ENCODE measurements around the gene CPM. TPM values are rescaled to one million over a fixed set of nuclear protein-coding genes. Genes with fewer than 3 reads are reported as not detected.
A peak's percentile ranks its signal among the peaks of the same experiment; 100 is the strongest.

Gene CPM
- total RNA-seq, 5 donors from 2014 or later (not counting 1 experiment from before 2014, with no cell fraction given), result 1.6 to 2.7 (median 2.1) TPM

- ATAC-seq (replicated peaks in 1 of 4), result no peak
- Histone ChIP-seq H3K4me3 (ENCODE audit: control insufficient read depth in 1 of 2, extremely low read depth in 1 of 2, low read length in 1 of 2) (no peak overlapping the region), H3K27ac (ENCODE audit: low read length) (no peak overlapping the region), H3K9me3 (no peaks in the 10 kb centered on the region), H3K36me3 (ENCODE audit: control insufficient read depth in 2 of 2, extremely low read depth in 1 of 2, insufficient read depth in 1 of 2, low read length in 1 of 2) (no peaks in the 10 kb centered on the region), H3K4me1 (ENCODE audit: control insufficient read depth in 1 of 2, extremely low read depth in 1 of 2, insufficient read depth in 2 of 2, low read length in 2 of 2) (no peaks in the 10 kb centered on the region), H3K27me3 (replicated peaks in 1 of 2; ENCODE audit: control insufficient read depth in 2 of 2, extremely low read depth in 1 of 2, insufficient read depth in 2 of 2, low read length in 1 of 2) (no peaks in the 10 kb centered on the region)
- CTCF ChIA-PET, result no interaction called here
- POLR2A ChIA-PET, result no interaction called here
- Mint-ChIP-seq H3K27ac (no peak overlapping the region), H3K4me3 (no peak overlapping the region), H3K27me3 (no peaks in the 10 kb centered on the region), H3K9me3 (peaks cover 0 to 5% (median 0%) of the 10 kb centered on the region in 3 donors), H3K4me1 (peaks cover 0 to 2% (median 0%) of the 10 kb centered on the region in 3 donors), H3K36me3 (no peaks in the 10 kb centered on the region)
- 90% methylated on average over 4 of the region's 7 CpGs for WGBS (ENCODE audit: insufficient coverage)
- no peak for DNase-seq
These were observed 31.1 kb upstream of the CPM start for GRCh38 chr12:68963856-68964745.

DNA sequence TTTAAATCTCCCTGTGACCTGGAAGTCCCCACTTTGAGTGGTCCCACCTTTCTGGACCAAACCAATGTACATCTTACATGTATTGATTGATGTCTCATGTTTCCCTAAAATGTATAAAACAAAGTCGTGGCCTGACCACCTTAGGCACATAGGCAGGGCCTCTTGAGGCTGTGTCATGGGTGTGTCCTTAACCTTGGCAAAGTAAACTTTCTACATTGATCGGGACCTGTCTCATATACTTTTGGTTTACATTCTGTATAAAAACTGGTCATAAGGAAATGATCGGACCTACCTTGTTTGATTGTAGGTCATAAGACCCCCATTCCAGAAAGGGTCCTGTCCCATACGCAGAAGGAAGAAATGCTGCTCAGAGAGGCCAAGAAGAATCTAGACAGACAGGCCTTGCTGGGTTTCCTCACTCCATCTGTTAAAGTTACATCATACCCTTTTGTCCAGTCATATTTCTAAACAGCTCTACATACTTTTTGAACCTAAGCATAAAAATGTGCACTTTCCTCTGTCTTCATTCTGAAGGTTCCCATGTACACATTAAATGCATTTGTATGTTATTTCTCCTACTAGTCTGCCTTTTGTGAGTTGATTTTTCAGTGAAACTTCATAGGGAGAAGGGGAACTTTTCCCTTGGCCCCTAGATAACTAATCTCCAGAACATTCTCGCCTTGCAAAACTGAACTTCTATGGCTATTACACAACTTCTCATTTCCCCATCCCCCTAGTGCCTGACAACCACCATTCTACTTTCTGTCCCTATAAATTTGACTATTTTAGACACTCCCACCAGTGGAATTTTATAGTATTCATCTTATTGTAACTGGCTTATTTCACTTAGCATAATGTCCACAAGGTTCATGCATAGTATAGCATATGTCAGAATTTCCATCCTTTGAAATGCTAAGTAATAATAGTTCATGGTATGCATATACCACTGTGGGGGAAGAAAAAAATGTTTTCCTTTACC lies 30.2 kb upstream of the CPM start:
- ATAC-seq (replicated peaks in 1 of 4) (no peak), DNase-seq (no peak)
- no peak overlapping the region for H3K27ac Mint-ChIP-seq
- CTCF ChIA-PET, result no interaction called here
- H3K4me3 Mint-ChIP-seq, result no peak overlapping the region
- peaks cover 0 to 3% of the 10 kb centered on the region in 2 experiments for H3K4me1 ChIP-seq (ENCODE audit: control insufficient read depth in 1 of 2, extremely low read depth in 1 of 2, insufficient read depth in 2 of 2, low read length in 2 of 2)
- no peaks in the 10 kb centered on the region for H3K27me3 ChIP-seq (replicated peaks in 1 of 2; ENCODE audit: control insufficient read depth in 2 of 2, extremely low read depth in 1 of 2, insufficient read depth in 2 of 2, low read length in 1 of 2)
- no peak overlapping the region for H3K4me3 ChIP-seq (ENCODE audit: control insufficient read depth in 1 of 2, extremely low read depth in 1 of 2, low read length in 1 of 2)
- H3K4me1 Mint-ChIP-seq, result peaks cover 8 to 11% (median 9%) of the 10 kb centered on the region in 3 donors
- no peaks in the 10 kb centered on the region for H3K36me3 ChIP-seq (ENCODE audit: control insufficient read depth in 2 of 2, extremely low read depth in 1 of 2, insufficient read depth in 1 of 2, low read length in 1 of 2)
- H3K9me3 ChIP-seq, result no peaks in the 10 kb centered on the region
- no peak overlapping the region for H3K27ac ChIP-seq (ENCODE audit: low read length)
- no peaks in the 10 kb centered on the region for H3K36me3 Mint-ChIP-seq
- POLR2A ChIA-PET, result no interaction called here
- H3K9me3 Mint-ChIP-seq, result peaks cover 0 to 5% (median 0%) of the 10 kb centered on the region in 3 donors
- H3K27me3 Mint-ChIP-seq, result no peaks in the 10 kb centered on the region
- WGBS (ENCODE audit: insufficient coverage), result 80% methylated on average over 2 of the region's 5 CpGs

DNA sequence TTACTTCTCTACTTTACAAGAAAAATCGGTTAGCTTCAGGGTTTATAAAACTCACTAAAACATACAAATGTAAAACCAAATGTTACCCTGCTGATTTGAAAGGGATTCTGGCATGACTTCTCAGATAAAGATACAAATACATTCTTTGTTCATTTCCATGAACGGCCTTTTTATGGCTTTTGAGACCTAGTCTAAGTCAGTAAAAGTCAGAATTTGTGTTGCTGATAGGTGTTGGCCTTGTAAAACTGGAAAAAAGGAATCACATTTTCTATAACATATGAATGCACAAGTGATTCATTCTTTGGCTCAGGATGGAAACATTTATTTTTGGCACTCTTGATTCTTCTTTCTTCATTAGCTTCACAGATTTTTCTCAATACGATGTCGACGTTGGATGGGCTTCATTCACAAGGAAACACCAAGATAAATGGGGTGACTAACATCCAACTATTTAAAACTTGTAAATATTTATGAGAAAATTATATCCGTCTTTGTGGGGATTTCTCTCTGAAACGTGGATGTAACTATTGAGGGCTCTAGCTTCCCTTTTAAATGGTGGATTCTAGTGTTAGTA lies 27.0 kb upstream of the CPM start:
- CTCF ChIA-PET, result no interaction called here
- POLR2A ChIA-PET, result no interaction called here

GRCh38 chr12:68959143-68959858 lies 26.3 kb upstream of the CPM start:
- Histone ChIP-seq H3K27me3 (replicated peaks in 1 of 2; ENCODE audit: control insufficient read depth in 2 of 2, extremely low read depth in 1 of 2, insufficient read depth in 2 of 2, low read length in 1 of 2) (peaks cover 0 to 10% of the 10 kb centered on the region in 2 experiments), H3K27ac (ENCODE audit: low read length) (no peak overlapping the region), H3K4me1 (ENCODE audit: control insufficient read depth in 1 of 2, extremely low read depth in 1 of 2, insufficient read depth in 2 of 2, low read length in 2 of 2) (peaks cover 0 to 3% of the 10 kb centered on the region in 2 experiments), H3K9me3 (no peaks in the 10 kb centered on the region), H3K4me3 (ENCODE audit: control insufficient read depth in 1 of 2, extremely low read depth in 1 of 2, low read length in 1 of 2) (no peak overlapping the region), H3K36me3 (ENCODE audit: control insufficient read depth in 2 of 2, extremely low read depth in 1 of 2, insufficient read depth in 1 of 2, low read length in 1 of 2) (no peaks in the 10 kb centered on the region)
- CTCF ChIA-PET, result no interaction called here
- no peak for DNase-seq
- Mint-ChIP-seq H3K4me3 (no peak overlapping the region), H3K36me3 (no peaks in the 10 kb centered on the region), H3K27ac (no peak overlapping the region), H3K27me3 (no peaks in the 10 kb centered on the region), H3K4me1 (peaks cover 10 to 12% (median 10%) of the 10 kb centered on the region in 3 donors), H3K9me3 (no peaks in the 10 kb centered on the region)
- POLR2A ChIA-PET, result no interaction called here
- WGBS (ENCODE audit: insufficient coverage), result 50% methylated on average over 1 of the region's 4 CpGs
- no peak for ATAC-seq (replicated peaks in 1 of 4)

More for the DNA sequence above, 27.0 kb upstream of the CPM start:
- Histone ChIP-seq H3K36me3 (ENCODE audit: control insufficient read depth in 2 of 2, extremely low read depth in 1 of 2, insufficient read depth in 1 of 2, low read length in 1 of 2) (no peaks in the 10 kb centered on the region), H3K27me3 (replicated peaks in 1 of 2; ENCODE audit: control insufficient read depth in 2 of 2, extremely low read depth in 1 of 2, insufficient read depth in 2 of 2, low read length in 1 of 2) (peaks cover 0 to 7% of the 10 kb centered on the region in 2 experiments), H3K4me3 (ENCODE audit: control insufficient read depth in 1 of 2, extremely low read depth in 1 of 2, low read length in 1 of 2) (no peak overlapping the region), H3K27ac (ENCODE audit: low read length) (no peak overlapping the region), H3K9me3 (no peaks in the 10 kb centered on the region), H3K4me1 (ENCODE audit: control insufficient read depth in 1 of 2, extremely low read depth in 1 of 2, insufficient read depth in 2 of 2, low read length in 2 of 2) (peaks cover 0 to 3% of the 10 kb centered on the region in 2 experiments)
- WGBS (ENCODE audit: insufficient coverage), result 60% methylated on average over 1 of the region's 7 CpGs
- Mint-ChIP-seq H3K27ac (no peak overlapping the region), H3K9me3 (peaks cover 0 to 1% (median 0%) of the 10 kb centered on the region in 3 donors), H3K4me1 (peaks cover 10 to 12% (median 10%) of the 10 kb centered on the region in 3 donors), H3K36me3 (no peaks in the 10 kb centered on the region), H3K27me3 (no peaks in the 10 kb centered on the region), H3K4me3 (no peak overlapping the region)
- DNase-seq, result no peak
- no peak for ATAC-seq (replicated peaks in 1 of 4)

GRCh38 chr12:68958322-68958721 lies 25.4 kb upstream of the CPM start:
- H3K27me3 ChIP-seq (replicated peaks in 1 of 2; ENCODE audit: control insufficient read depth in 2 of 2, extremely low read depth in 1 of 2, insufficient read depth in 2 of 2, low read length in 1 of 2), result peaks cover 0 to 10% of the 10 kb centered on the region in 2 experiments
- no peaks in the 10 kb centered on the region for H3K9me3 Mint-ChIP-seq
- no peak for DNase-seq
- peak in 1 of 4 experiments; percentile 23 for ATAC-seq (replicated peaks in 1 of 4)
- 18% methylated on average over 1 of the region's 3 CpGs for WGBS (ENCODE audit: insufficient coverage)
- H3K4me1 ChIP-seq (ENCODE audit: control insufficient read depth in 1 of 2, extremely low read depth in 1 of 2, insufficient read depth in 2 of 2, low read length in 2 of 2), result peaks cover 0 to 3% of the 10 kb centered on the region in 2 experiments
- CTCF ChIA-PET, result no interaction called here
- H3K4me3 Mint-ChIP-seq, result no peak overlapping the region
- no peaks in the 10 kb centered on the region for H3K36me3 ChIP-seq (ENCODE audit: control insufficient read depth in 2 of 2, extremely low read depth in 1 of 2, insufficient read depth in 1 of 2, low read length in 1 of 2)
- no peak overlapping the region for H3K27ac ChIP-seq (ENCODE audit: low read length)
- H3K27ac Mint-ChIP-seq, result peak overlapping the region in 1 of 2 donors; percentile 16
- POLR2A ChIA-PET, result no interaction called here
- peaks cover 10 to 12% (median 10%) of the 10 kb centered on the region in 3 donors for H3K4me1 Mint-ChIP-seq
- H3K36me3 Mint-ChIP-seq, result no peaks in the 10 kb centered on the region
- H3K27me3 Mint-ChIP-seq, result no peaks in the 10 kb centered on the region
- H3K4me3 ChIP-seq (ENCODE audit: control insufficient read depth in 1 of 2, extremely low read depth in 1 of 2, low read length in 1 of 2), result no peak overlapping the region
- H3K9me3 ChIP-seq, result no peaks in the 10 kb centered on the region
